SK-N-MC (cell line): ENCODE measurements around the gene OR52E6.

ENCODE experiments used
- DNase-seq: peaks from one replicate; pipeline ENCODE4 v3.0.0-alpha.2; 2011; ENCODE audit warnings: low read depth, low spot score
- H3K27ac ChIP-seq: fragments of 200-600 bp; sonication (generic); 2 replicates; pipeline ENCODE4 v1.5.1; 2016; ENCODE audit warnings: mixed run types
- H3K36me3 ChIP-seq: fragments of 200-600 bp; sonication (generic); 2 replicates; pipeline ENCODE4 v1.6.1; 2017; ENCODE audit warnings: antibody characterized with exemption, low read length, mixed read lengths; ENCODE audit not compliant: insufficient read depth
- H3K4me3 ChIP-seq: fragments of 200-600 bp; sonication (generic); 2 replicates; pipeline ENCODE4 v1.5.1; 2016
- H3K9ac ChIP-seq: fragments of 200-600 bp; sonication (generic); 2 replicates; pipeline ENCODE4 v1.8.0; 2017; ENCODE audit warnings: mixed run types, mixed read lengths; ENCODE audit not compliant: insufficient read length
- H3K9me3 ChIP-seq: fragments of 200-600 bp; sonication (generic); 2 replicates; pipeline ENCODE4 v1.6.1; 2017; ENCODE audit warnings: low read depth, mild to moderate bottlenecking, antibody characterized with exemption, low read length, moderate library complexity, mixed read lengths
- EZH2 ChIP-seq: fragments of 200-600 bp; sonication (generic); IDR thresholded peaks from one replicate; pipeline ENCODE4 v1.6.1; 2017; ENCODE audit warnings: antibody characterized with exemption
- FOXP2 ChIP-seq: optimal IDR thresholded peaks from 2 replicates; pipeline ENCODE3; 2011; ENCODE audit warnings: mild to moderate bottlenecking, moderate library complexity; ENCODE audit not compliant: insufficient read depth; ENCODE audit errors: extremely low read length, control extremely low read depth
- POLR2AphosphoS5 ChIP-seq: IDR thresholded peaks from 2 replicates; pipeline ENCODE4 v1.6.1; 2012; ENCODE audit warnings: mild to moderate bottlenecking, low read depth, low read length, borderline replicate concordance

The OR52E6 gene

GRCh38 chr11:5851002-5851401, 9.3 kb upstream of the OR52E6 start:
- TF ChIP-seq POLR2AphosphoS5 (no peak), EZH2 (no peak), FOXP2 (no peak)
- Histone ChIP-seq H3K9me3 (no peaks in the 10 kb centered on the region), H3K36me3 (no peaks in the 10 kb centered on the region), H3K27ac (no peak overlapping the region), H3K9ac (no peak overlapping the region), H3K4me3 (no peak overlapping the region)
- no peak for DNase-seq

DNA sequence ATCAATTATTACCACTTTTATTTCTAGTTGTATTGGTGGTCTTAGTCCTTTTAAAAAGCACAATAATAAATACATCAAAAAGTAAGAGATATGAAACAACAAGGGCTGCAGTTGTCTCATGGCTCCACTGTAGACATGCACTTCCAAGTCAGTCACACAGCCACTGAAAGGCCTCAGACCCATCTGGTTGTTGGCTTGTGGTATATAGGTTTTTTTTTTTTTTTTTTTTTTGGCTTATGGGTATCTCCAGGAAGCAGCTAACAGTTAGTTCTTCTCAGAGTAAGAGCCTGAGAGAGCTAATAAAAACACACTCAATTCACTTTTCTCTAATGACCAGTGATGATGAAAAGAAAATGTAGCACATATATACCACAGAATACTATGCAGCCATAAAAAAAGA, 6.0 kb upstream of the OR52E6 start:
- no peak overlapping the region for H3K9ac ChIP-seq
- H3K36me3 ChIP-seq = no peaks in the 10 kb centered on the region
- H3K9me3 ChIP-seq = no peaks in the 10 kb centered on the region
- no peak overlapping the region for H3K27ac ChIP-seq
- TF ChIP-seq POLR2AphosphoS5 (no peak), EZH2 (no peak), FOXP2 (no peak)
- DNase-seq = no peak
- H3K4me3 ChIP-seq = no peak overlapping the region

DNA sequence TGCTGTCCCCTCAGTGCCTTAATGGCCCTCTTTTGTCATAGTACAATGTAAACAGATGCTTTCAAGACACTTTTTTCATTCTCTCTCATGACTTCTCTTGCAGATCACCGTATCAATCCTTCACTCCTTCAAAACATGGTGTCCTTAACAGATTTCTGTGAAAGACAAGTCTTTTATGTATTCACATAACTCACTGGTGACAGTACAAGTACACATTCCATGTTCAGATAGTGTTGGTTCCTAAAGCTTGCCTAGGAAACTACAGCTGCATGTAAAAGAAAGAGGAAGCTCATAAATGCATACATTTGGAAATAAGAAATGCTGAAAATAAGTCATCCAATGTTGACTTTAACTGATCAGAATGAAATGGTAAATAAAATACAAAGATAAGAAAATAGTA, 5.0 kb upstream of the OR52E6 start:
- H3K36me3 ChIP-seq = no peaks in the 10 kb centered on the region
- no peak for TF ChIP-seq FOXP2
- TF ChIP-seq EZH2 = no peak
- no peak for TF ChIP-seq POLR2AphosphoS5
- no peak overlapping the region for H3K9ac ChIP-seq

DNA sequence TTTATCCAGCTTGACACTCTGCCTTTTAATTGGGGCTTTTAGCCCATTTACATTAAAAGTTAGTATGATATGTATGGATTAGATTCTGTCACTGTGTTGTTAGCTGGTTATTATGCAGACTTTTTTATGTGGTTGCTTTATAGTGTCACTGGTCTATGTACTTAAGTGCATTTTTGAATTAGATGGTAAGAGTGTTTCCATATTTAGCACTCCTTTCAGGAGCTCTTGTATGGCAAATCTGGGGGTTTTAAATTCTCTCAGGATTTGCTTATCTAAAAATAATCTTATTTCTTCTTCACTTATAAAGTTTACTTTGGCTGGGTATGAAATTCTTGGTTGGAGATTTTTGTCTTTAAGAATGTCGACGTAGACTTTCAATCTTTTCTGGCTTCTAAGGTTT, 4.0 kb downstream of the OR52E6 start:
- H3K9ac ChIP-seq = no peak overlapping the region
- DNase-seq = no peak
- H3K27ac ChIP-seq = no peak overlapping the region
- H3K36me3 ChIP-seq = no peaks in the 10 kb centered on the region
- no peaks in the 10 kb centered on the region for H3K9me3 ChIP-seq
- no peak for TF ChIP-seq POLR2AphosphoS5
- no peak for TF ChIP-seq EZH2
- no peak for TF ChIP-seq FOXP2
- no peak overlapping the region for H3K4me3 ChIP-seq

More for the DNA sequence above, 5.0 kb upstream of the OR52E6 start:
- no peaks in the 10 kb centered on the region for H3K9me3 ChIP-seq
- no peak for DNase-seq
- no peak overlapping the region for H3K27ac ChIP-seq
- H3K4me3 ChIP-seq = no peak overlapping the region

- Histone ChIP-seq H3K36me3 (no peaks in the 10 kb centered on the region), H3K27ac (no peak overlapping the region), H3K4me3 (no peak overlapping the region), H3K9me3 (no peaks in the 10 kb centered on the region), H3K9ac (no peak overlapping the region)
- TF ChIP-seq POLR2AphosphoS5 = no peak
- TF ChIP-seq FOXP2 = no peak
- no peak for TF ChIP-seq EZH2
- no peak for DNase-seq
Measured at GRCh38 chr11:5833446-5833845, 8.3 kb downstream of the OR52E6 start.

DNA sequence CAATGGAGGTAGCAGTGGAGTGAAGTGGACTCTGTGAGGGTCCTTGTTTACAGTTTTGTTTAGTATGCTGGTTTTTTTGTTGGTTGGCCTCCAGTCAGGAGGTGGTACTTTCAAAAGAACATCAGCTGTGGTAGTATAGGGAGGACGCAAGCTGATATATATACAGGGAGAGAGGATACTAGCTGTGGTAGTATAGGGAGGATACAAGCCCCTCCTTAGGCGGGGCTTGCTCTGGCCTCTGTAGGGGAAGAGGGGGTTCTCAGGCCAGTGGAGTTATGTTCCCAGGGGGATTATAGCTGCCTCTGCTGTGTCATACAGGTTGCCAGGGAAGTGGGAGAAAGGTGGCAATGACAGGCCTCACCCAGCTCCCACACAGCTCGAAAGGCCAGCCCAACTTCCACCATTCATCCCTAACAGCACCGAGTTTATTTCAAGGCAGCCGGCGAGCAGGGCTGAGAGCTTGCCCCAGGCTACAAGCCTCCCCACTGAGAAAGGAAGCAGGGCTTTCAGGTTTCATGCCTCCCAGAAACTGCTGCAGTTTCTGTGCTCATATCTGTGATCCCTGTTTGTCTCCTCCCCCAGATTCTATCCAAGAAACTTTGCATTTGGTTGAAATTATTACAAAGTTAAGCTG, 10.4 kb downstream of the OR52E6 start:
- no peak overlapping the region for H3K9ac ChIP-seq
- TF ChIP-seq FOXP2 = no peak
- TF ChIP-seq POLR2AphosphoS5 = no peak
- no peak for TF ChIP-seq EZH2
- H3K27ac ChIP-seq = no peak overlapping the region
- no peak overlapping the region for H3K4me3 ChIP-seq
- no peaks in the 10 kb centered on the region for H3K36me3 ChIP-seq
- H3K9me3 ChIP-seq = no peaks in the 10 kb centered on the region
- DNase-seq = peak; percentile 24

DNA sequence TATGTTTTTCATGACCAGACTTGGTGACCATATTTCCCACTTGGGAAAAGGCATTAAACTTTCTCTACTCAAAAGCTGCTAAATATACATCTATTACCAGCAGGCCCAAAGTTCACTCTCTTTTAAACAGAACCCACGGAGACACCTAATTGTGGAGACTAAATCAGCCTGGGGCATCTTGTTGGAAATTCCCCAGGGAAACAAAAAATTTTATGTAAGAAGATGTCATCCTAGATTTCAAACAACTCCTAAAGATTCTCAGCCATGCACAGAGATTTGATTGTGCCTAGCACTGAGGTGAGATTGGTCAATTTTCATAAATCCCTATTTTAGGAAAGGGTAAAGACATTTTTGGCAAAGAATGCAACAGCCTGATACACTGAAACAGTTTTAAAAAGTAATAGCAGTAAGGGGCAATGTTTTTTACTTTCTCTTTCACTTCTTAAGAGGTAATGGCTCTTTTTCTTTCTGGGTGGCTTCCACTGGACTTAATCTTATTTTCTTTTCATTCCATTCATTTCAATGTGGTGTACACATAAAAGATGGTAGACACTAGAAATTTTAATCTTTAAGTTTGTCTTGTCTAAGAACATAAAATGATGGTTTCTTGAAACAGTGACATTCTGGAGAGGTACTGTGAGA, 23.3 kb downstream of the OR52E6 start:
- no peak for DNase-seq
- no peak overlapping the region for H3K4me3 ChIP-seq
- no peaks in the 10 kb centered on the region for H3K9me3 ChIP-seq
- no peak overlapping the region for H3K27ac ChIP-seq
- no peak for TF ChIP-seq POLR2AphosphoS5
- TF ChIP-seq EZH2 = no peak
- TF ChIP-seq FOXP2 = no peak
- H3K36me3 ChIP-seq = no peaks in the 10 kb centered on the region
- no peak overlapping the region for H3K9ac ChIP-seq

DNA sequence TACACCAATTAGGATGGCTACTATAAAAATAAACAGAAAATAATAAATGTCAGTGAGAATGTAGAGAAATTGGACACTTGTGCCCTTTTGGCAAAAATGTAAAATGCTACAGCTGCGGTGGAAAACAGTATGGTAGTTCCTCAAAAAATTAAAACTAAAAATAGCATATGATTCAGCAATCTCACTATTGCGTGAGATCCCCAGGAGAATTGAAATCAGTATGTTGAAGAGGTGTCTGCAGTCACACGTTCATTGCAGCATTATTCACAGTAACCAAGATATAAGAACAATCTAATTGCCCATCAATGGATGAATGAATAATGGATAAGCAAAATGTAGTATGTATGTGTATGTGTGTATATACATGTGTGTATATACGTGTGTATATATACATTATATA, 26.2 kb downstream of the OR52E6 start:
- TF ChIP-seq FOXP2 (no peak), POLR2AphosphoS5 (no peak), EZH2 (no peak)
- H3K9me3 ChIP-seq = no peaks in the 10 kb centered on the region
- no peaks in the 10 kb centered on the region for H3K36me3 ChIP-seq
- H3K9ac ChIP-seq = no peak overlapping the region
- H3K27ac ChIP-seq = no peak overlapping the region
- no peak for DNase-seq
- no peak overlapping the region for H3K4me3 ChIP-seq
